ENCODE data around the gene ZNF730.
"Not testable (repeated sequence)": the region's sequence is repeated elsewhere in the genome, so short reads cannot be mapped to it uniquely, and the experiment has no call there.

ZNF730 gene

DNA sequence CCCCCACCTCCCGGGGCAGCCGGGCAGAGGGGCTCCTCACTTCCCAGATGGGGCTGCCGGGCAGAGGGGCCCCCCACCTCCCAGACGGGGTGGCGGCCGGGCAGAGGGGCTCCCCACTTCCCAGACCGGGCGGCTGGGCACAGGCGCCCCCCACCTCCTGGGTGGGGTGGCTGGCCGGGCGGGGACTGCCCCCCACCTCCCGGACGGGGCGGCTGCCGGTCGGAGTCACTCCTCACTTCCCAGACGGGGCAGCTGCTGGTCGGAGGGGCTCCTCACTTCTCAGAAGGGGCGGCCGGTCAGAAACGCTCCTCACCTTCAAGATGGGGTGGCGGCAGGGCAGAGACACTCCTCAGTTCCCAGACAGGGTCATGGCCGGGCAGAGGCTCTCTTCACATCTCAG is 43.9 kb downstream of the ZNF730 start:
- no peak for TF ChIP-seq CTCF (IDR thresholded peaks at IDR 0.05)
- H3K27ac ChIP-seq: no peak overlapping the region
- no peak for DNase-seq (ENCODE audit: low spot score)
- H3K4me3 ChIP-seq: no peak overlapping the region

DNA sequence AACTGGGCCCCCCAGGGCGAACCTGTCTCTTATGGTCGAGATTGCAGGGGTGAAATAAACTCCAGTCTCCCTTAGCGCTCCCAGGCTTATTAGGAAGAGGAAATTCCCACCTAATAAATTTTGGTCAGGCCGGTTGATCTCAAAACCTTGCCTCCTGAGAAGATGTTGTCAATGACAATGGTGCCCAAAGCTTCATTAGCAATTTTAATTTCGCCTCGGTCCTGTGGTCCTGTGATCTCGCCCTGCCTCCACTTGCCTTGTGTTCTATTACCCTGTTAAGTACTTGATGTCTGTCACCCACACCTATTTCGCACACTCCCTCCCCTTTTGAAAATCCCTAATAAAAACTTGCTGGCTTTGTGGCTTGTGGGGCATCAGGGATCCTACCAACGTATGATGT is 51.5 kb downstream of the ZNF730 start:
- not testable (repeated sequence) for H3K27ac ChIP-seq; H3K4me3 ChIP-seq; DNase-seq (ENCODE audit: low spot score)

GRCh38 chr19:23183251-23183650 is 66.4 kb downstream of the ZNF730 start:
- no peak for TF ChIP-seq CTCF (IDR thresholded peaks at IDR 0.05)

DNA sequence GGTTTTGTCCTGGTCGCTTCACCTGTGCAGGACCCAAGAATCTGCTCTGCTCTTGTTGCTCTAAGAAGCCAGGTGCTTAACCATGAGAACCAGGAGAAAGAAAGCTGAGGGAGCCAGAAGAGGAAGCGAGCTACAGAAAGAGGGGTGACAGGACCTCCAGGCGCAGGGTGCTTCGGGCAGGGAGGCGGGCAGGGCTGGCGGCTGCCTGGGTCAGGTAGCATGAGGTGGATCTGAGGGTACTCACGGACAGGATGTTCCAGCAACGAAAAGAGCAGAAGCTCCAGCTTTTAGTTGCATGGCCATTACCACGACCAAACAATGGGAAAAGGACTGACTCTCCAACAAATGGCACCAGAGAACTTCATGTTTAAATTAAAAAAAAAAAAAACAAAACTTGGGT is 73.5 kb downstream of the ZNF730 start:
- H3K4me3 ChIP-seq: no peak overlapping the region
- no peak for DNase-seq (ENCODE audit: low spot score)
- TF ChIP-seq CTCF (IDR thresholded peaks at IDR 0.05): no peak
- no peak overlapping the region for H3K27ac ChIP-seq

More at GRCh38 chr19:23183251-23183650, 66.4 kb downstream of the ZNF730 start:
- Histone ChIP-seq H3K27ac (no peak overlapping the region), H3K4me3 (no peak overlapping the region)
- no peak for DNase-seq (ENCODE audit: low spot score)
